GOT3 (cell line): ENCODE results near the gene TMTC2.

Experiments
- DNase-seq: peaks from one replicate; lab custom pipeline; 2025; ENCODE audit warnings: mixed read lengths; lab: John Stamatoyannopoulos, UW

The TMTC2 gene

DNA sequence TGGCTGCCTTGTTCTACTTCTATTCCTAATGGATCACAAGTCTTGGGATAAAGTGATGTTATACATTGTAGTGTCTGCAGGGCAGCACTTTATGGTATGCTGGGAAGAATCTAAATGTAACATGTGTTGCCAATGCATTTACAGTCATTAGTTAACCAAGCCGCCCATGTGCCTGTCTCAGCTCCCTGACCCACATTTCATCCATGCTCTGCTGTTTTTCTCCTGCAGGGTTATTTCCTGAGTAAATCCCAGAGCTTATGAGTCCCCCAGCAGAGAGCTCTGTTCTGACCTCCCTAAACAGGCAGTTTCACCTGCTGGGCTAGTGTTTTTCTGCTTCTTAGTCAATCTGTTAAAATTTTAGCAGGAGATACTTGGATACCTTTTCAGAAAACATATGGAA is 4.4 kb upstream of the TMTC2 start:
- DNase-seq = no peak

DNA sequence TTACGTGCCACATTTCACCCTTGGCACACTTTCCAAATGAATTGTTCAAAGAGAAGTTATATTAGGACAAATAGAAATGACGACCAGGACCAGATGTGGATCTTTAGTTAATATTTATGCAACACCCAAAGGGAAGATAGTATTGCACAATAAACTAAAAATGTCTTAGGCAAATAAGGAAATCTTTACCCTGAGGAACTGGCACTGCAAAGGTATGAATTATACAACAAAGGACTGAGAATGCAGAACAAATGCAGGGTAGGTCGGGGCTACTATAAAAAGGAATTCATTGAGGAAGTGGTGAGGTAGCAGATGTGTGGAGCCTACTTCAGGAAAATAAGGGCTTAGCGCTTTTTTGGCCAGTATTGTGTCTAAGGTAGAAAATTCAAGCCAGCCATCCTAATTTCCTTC is 3.9 kb upstream of the TMTC2 start:
- no peak for DNase-seq

DNA sequence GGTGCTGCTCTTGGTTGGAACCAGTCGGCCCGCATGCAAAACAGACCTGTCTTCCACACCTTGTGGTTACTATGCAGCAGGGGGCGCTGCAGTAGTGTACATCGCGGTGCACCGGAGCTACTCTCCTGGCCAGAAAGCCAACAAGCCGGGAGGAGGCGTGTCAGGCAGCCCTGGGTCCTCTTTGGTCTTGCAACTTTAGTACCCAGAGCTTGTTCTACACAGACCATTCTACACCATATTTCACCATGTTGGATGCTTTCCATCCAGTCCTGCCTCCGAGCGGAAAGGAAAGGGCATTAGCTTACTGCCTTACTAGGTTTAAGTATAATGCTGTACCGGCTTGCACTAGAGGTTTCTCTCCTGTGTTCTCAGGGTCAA is 927 bp upstream of the TMTC2 start:
- DNase-seq = peak; percentile 14

DNA sequence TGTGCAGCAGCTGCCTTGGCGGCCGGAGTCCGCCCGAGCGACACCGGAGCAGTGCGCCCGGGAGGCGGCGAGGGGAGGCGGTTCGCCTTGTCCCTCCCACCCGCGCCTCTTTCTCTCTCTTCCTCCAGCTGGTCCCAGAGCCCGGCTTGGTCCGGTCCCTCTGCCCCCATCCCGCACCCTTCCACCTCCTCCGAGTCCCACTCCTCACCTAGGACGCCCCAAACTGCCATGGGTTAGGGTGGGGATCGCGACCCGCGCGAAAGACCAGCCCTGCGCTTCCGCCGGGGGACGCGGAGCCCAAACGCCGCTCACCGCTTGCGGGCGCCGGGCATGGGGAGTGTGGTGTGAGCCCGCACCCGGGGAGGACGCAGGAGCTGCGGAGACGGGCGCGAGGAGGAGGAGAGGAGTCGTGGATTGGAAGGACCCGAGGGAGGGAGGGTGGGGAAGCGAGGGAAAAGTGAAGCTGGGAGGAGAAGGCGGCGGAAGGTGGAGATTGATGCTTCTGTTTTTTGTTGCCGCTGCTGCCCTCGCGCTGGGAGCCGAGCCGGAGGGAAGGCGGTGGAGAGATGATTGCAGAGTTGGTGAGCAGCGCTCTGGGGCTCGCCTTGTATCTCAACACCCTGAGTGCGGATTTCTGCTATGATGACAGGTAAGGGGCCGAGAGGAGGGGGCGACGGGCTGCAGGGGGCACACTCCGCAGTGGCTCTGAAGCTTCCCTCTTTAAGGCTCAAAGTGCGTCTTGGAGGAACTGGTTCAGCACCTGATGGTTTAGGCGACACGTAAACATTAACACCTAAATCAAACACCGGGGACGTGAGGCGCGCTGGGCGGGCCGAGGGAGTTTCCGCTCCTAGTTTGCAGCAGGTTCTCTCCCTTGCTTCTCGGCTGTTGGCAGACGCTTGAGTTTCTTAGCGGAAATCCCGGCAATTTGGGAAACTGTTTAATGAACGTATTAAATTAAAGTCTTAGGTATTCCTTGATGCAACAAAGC is 610 bp downstream of the TMTC2 start:
- no peak for DNase-seq

DNA sequence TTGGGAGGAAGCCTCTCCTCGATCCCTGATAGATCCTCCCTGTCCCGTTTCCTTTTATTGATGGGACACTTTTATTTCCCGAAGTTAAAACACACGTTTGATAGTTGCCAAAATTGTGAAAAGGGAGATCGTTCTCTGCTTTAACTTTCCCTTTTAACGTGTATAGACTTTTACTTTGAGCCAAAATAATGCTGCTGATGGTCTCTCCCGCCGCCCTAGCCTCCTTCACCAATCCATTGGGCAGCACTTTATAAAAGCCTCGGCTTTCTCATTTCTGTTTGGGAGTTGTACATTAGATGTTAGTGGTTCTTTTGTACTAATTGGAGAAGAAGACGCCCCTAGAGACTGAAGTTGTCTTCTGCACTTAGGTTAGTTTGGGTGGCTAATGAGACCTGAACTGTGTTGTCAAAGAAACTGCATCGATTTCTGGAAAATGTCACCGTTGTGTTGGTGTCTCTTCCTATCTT is 1.4 kb downstream of the TMTC2 start:
- DNase-seq = no peak

DNA sequence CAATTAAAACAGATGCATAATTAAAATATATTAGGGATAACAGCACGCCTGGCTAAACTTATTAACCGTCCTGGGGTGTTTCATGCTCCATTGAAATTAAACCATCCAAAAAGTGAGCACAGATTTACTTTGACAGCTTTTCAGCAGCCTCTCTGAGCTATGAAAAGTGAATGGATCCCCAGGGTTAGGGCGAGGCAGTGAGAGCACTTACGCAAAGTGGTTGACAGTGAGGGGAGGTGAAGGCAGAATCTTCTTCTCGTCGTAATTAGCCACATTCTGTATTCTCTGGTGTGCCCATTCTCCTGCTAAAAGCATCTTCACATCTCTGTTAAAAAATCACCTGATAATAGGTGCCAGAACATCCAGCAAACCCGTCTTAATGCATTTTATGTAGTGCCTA is 1.9 kb downstream of the TMTC2 start:
- no peak for DNase-seq

DNA sequence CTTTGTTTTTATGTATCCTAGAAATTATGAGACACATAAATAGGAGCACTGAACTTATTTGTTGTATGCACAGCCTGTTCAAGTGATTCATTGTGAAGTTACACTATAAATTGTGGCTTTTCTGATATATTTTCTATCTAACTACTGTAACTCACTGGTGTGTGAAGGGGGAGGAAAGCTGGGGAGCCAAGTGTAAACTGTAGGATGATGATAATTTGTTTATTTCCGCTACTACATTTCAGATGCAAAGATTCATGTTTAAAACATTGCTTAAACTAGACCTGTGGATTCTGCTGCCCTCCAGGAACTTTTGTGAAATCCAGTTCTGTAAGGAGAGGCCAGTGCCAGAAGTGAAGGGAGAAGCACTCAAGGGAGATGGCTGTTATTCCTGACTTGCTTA is 3.3 kb downstream of the TMTC2 start:
- no peak for DNase-seq

DNA sequence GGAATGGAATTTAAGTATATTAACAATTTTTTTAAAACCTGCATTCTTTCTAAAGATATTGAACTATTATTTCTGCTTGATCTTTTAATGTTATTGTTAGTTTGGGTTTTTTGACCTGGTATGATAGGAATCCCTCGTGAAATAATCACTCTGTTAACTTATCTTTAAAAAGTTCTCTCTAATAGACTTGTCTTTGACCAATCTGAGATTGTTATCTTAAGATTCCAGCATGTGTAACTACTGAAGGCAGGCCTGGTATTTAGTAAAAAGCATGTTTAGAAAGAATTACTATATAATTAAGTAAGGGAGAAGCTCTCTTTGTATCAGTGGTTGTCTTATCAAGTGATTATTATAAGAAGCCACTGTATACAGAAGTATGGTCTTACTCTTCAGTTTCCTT is 4.8 kb downstream of the TMTC2 start:
- no peak for DNase-seq

DNA sequence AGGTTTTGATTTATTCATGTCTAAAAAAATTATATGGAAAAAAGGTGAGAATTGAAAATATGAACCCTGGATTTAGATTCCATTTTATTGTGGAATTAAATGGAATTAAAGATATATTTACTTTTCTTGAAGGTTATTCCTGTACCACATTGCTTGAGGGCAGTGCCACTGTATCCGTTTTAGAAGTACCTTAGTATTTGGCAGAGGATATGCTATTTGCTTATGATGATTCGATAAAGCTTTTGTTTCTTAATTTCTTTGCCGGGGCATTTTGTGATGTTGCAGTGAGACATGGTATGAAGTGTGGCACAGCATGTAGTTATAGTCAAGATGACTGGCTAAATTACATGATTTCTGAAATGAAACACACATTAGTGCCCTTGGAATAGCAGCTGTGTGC is 7.6 kb downstream of the TMTC2 start:
- no peak for DNase-seq

DNA sequence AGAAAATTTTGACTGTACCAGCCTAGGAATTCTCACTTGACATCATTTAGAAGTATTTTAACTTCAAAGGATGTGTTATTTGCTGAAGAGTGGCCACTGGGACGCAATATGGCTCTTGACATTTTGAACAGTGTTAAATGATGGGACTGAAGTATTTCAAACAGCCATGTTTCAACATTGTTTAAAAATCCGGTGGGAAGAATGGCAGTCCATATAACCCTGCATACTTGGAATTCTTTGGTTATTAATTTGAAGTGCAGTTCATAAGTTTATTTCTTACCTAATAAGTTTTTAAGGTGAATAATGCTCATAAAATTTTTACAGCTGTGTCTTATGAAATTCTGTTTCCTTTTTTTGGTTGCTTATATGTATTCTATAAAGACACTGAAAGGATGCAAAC is 8.3 kb downstream of the TMTC2 start:
- DNase-seq = no peak

DNA sequence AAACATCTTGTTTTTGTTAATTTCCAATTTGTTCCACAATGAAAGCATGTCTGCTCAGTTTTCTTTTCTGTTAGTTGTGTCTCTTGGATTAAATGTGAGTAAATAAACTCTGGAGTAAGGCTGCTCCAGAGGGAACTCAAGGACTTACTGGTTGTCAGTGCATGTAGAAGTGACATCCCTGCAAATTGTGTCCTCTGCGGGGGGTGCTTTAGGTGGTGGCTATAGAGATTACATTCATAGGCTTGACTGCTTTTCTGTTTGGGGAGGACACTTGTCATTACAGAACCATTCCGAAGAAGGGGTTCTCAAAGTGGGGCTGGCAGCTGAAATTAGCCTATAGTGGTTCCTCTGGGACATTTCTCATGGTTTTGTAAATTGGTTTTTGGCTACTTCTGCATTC is 8.8 kb downstream of the TMTC2 start:
- DNase-seq = no peak

DNA sequence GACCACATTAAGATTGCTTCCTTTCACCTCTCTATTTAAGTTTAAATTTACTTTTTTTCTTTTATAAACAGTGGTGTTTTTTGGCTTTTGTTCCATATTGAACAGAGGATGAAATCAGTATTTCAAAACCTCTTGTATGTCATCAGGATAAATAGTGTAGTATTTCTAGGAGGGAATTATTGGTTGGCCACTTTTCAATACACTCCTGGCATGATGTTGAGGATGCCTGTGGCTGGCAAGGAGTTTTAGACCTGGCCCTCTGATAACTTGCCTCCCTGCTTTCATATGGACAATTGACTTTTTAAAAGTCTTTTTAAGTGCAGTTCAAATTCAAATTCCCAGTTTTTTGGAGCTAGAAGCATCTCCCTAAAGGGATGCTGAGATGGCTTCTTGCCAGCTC is 9.8 kb downstream of the TMTC2 start:
- DNase-seq = no peak

DNA sequence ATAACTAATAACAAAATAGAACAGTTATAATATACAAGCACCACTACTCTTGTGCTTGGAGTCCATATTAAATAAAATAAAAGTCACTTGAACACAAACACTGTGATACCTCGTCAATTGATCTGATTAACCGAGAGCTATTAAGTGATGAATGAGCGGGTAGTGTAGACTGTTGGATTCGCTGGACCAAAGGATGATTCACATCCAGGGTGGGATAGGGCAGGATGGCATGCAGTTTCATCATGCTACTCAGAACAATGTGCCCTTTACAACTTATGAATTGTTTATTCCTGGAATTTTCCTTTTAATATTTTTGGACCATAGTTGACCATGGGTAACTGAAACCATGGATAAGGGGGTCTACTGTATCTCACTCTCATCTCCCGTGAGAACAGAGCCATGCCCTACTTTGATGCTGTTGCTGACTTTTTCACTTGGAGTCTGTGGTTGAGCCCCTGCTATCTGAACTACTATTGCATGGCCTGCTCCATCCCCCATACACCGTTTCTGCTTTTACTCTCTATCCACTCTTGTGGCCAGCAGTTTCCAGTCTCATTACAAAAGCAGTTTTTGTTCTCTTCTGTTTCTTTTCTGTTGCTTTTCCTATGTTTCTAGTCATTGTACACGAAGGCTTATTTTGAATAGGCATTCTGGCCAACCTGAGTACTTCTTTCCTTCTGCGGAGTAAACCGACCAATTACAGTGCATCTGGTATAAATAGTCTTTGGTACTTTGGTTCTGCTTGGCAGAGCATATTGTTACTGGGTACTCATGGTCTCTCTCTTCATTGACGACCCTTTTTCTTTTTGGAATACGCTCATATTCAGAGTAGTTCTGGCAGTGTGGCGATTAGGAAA is 12.2 kb downstream of the TMTC2 start:
- no peak for DNase-seq

DNA sequence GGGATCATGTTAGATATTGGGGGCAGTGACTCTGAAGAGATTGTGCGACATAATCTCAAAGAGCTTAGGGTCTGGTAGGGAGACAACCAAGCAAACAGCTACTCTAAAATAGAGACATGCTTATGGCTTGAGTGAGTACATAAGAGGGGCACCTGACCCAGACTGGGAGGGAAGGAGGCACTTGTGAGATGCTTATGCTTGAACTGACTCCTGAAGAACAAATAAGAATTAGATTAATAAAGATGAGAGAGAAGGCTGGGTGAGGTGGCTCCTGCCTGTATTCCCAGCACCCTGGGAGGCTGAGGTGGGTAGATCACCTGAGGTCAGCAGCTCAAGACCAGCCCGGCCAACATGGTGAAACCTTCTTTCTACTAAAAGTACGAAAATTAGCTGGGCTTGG is 19.1 kb downstream of the TMTC2 start:
- DNase-seq = no peak

DNA sequence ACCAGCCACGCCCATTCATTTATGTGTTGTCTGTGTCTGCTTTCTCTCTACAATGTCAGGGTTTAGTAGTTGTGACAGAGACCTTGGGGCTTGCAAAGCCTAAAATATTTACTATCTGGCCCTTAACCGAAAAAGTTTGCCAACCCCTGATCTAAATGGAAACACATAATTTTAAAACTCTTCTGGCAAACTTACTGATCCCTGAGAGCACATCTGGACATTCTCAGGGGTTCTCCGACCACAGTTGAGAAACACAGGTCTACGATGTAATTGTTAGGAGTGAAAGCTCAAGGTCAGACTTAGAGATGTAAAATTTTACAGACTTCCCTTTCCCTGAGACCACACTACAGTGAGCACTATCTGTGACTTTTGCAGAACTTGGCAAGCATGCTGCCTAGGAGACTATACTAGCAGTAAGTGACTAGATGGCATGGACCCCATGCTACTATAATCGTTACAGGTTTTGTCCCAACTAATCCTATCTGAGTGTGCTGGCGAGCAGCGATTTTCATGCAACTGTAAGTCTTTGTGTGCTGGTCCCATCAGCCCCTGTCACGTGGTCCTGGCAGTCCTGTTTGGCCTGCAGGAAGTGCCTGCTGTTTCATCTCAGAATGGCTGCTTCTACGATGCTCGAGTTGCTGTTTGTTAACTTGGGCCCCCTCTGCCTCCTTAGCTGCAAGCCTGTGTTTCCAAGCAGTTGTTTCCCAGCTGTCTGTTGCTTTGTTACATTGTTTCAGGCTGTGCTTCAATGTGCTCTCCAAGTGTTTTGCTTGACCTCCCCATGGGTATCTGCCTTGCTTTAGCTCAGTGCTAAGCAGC is 21.6 kb downstream of the TMTC2 start:
- no peak for DNase-seq

DNA sequence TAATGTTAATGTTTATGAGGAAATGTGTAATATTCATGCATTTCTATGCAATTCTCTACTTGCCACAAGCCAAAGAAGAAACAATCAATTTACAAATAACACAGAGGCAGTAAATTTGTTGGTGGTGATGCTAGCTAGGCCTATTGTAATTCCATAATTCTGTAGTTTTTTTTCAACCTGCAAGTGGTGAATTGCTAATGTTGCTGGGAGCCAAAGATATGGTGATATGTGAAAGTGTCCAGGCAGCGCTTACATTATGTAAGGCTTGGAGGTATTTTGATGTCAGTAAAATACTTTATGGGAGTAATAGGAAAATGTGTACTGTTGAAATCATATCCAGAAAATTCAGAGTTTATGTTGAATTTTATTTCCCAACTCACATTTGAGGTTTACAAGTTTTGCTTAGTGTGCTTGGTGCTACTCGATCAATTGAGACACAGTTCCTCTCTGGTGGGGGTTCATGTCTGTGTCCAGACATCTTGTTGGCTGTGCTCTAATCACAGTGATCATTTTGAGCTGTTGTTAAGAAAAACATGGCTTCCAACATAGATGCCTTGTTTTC is 23.2 kb downstream of the TMTC2 start:
- DNase-seq = no peak

DNA sequence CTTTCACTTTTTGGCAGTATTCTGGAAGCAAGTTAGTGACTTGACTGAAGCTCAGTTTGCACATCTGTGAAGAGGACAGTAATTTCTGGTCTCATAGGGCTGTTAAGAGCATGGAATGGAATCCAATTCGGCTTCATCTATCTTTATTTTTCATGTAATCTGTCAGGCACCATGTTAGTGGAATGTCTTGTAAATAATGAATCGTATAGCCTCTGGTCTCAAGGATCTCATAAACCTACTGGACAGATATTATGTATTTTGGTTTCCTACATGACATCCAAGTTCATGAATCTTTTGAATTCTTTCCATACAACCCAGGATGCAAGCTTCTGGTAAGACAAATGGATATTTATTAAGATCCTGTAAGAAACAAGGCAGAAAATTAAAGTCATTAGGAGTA is 24.0 kb downstream of the TMTC2 start:
- DNase-seq = no peak

DNA sequence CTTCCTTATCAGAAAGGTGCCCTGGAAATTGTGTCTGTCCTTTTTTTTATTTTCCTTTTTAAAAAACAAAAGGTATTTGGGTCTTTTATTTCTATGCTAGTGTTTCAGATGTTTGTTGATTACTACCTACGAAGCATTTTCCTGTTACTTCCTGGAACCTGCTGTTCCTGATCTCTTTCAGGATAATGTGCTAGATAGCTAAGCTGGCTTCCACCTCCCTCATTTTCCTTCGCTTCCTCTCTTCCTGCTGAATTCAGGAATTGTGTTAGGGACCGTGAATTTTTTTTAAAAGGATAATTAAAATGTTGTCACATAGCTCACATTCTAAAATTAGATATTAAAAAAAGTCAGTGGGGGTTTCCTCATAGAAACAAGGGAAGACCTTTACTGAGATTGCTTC is 27.7 kb downstream of the TMTC2 start:
- no peak for DNase-seq

DNA sequence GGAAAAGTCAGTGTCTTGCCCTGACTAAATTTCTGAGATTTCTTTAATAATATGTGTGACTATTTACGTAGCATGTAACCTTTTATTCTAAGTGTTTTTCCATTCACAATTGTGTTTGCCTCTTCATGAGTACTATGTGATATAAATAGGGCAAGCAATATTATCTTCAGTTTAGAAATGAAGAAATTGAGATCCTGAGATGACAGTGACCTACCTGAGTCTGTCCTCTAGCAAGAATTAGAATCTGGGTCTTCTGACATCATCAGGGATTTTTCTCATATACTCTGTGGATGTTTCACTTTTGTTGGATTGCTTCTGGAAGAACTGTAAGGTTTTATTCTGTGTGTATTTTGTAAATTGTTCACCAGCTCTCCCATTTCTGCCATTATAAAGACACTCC is 35.0 kb downstream of the TMTC2 start:
- no peak for DNase-seq

DNA sequence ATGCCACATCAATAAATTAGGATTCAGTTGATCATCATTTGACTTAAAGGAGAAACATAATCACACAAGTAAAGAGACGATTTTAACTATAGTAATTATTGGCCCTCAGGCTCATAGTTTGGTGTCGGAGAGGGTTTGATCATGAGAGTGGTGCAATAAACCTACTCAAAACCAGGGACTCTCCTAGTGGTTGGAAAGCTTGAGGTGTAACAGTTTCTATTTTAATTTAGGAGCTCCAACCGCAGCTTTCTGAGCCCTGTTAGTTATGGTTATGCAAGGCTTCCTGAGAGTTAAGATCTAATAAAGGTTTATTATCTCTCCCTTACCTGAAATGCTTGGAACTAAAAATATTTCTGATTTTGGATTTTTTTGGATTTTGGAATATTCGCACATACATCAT is 36.4 kb downstream of the TMTC2 start:
- no peak for DNase-seq

DNA sequence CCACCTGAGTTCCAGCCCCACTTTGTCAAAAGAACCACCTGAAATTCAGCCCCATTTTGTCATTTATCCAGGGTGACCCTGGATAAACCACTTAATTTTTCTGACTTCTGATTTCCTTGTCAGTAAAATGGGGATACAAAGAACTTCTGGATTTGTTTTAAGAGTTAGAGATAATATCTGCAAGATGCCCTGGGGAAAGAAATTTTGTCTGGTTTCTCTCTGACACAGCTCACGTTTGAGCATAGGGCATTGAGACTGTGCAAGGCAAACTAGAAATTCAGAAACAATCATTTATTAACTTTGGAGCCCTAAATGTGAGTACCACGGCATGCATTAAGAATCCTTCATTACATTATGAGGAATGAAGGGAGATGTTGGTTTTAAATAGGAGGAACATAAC is 37.2 kb downstream of the TMTC2 start:
- no peak for DNase-seq

DNA sequence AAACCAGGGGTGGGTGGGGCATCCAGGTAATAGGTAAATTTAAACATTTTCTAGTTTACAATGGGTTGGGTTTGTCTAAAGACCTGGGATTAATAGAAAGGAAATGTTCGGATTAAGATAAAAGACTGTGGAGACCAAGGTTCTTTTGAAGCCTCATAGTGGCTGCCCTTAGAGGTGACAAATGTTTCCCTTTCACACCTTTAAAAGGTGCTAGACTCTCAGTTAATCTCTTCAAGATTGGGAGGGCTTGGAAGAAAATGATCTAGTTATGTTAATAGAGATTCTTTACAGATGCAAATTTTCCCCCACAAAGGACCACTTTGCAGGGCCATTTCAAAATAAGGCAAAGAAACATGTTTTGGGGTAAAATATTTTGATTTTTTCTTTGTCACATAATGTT is 39.0 kb downstream of the TMTC2 start:
- DNase-seq = no peak
